Keratinocyte (primary cell): Measurements from ENCODE around the gene AGTRAP. TPM values are rescaled to one million over a fixed set of nuclear protein-coding genes. Genes with fewer than 3 reads are reported as not detected.

Source experiments
- DNase-seq: peaks from one replicate; pipeline ENCODE4 v3.0.0-alpha.2; 2011; ENCODE audit warnings: low read depth, missing footprints, low spot score
- FAIRE-seq: peaks from 2 replicates; lab custom pipeline; 2011; peaks lifted over from hg19 to GRCh38; lab: Jason Lieb, UNC
- H2AFZ ChIP-seq: 2 replicates; pipeline ENCODE4 v1.6.0; 2012; ENCODE audit warnings: low read length, control low read depth, inconsistent platforms; ENCODE audit not compliant: control insufficient read depth
- H3K27ac ChIP-seq: 2 replicates; pipeline ENCODE4 v1.5.1; 2011; ENCODE audit warnings: low read length; ENCODE audit not compliant: control insufficient read depth, insufficient read depth
- H3K27me3 ChIP-seq: 3 replicates; pipeline ENCODE4 v1.6.0; 2011; ENCODE audit warnings: low read length; ENCODE audit not compliant: control insufficient read depth, insufficient read depth; ENCODE audit errors: extremely low read depth
- H3K36me3 ChIP-seq, 2 experiments: 2 replicates in 1 of 2; 3 replicates in 1 of 2; pipeline ENCODE4 v1.5.1; 2011; ENCODE audit warnings: low read length in 2 of 2, mild to moderate bottlenecking in 1 of 2; ENCODE audit not compliant: control insufficient read depth in 2 of 2, insufficient read depth in 2 of 2; ENCODE audit errors: extremely low read depth in 1 of 2
- H3K4me1 ChIP-seq: 3 replicates; pipeline ENCODE4 v1.5.1; 2011; ENCODE audit warnings: low read length; ENCODE audit not compliant: control insufficient read depth, insufficient read depth; ENCODE audit errors: extremely low read depth
- H3K4me2 ChIP-seq: 3 replicates; pipeline ENCODE4 v1.6.0; 2011; ENCODE audit warnings: low read depth, low read length; ENCODE audit not compliant: control insufficient read depth, insufficient read depth; ENCODE audit errors: extremely low read depth
- H3K4me3 ChIP-seq, 3 experiments: fragments of 200-600 bp in 1 of 3; sonication (generic) in 1 of 3; 2 replicates in 2 of 3; 3 replicates in 1 of 3; pipeline ENCODE4 v1.5.1; 2011 to 2016; ENCODE audit warnings: low read length in 3 of 3, mild to moderate bottlenecking in 3 of 3, control low read depth in 2 of 3, inconsistent platforms in 1 of 3, low read depth in 1 of 3, mixed read lengths in 1 of 3, mixed run types in 1 of 3, moderate library complexity in 1 of 3; ENCODE audit not compliant: control insufficient read depth in 2 of 3, insufficient read depth in 2 of 3; ENCODE audit errors: extremely low read depth in 1 of 3
- H3K79me2 ChIP-seq: 2 replicates; pipeline ENCODE4 v1.6.0; 2012; ENCODE audit warnings: low read length; ENCODE audit not compliant: control insufficient read depth, insufficient read depth
- H3K9ac ChIP-seq: 3 replicates; pipeline ENCODE4 v1.6.0; 2011; ENCODE audit warnings: low read length; ENCODE audit not compliant: control insufficient read depth, insufficient read depth; ENCODE audit errors: extremely low read depth
- H3K9me1 ChIP-seq: 3 replicates; pipeline ENCODE4 v1.6.0; 2011; ENCODE audit warnings: low read length; ENCODE audit not compliant: control insufficient read depth, insufficient read depth; ENCODE audit errors: extremely low read depth
- H3K9me3 ChIP-seq: 2 replicates; pipeline ENCODE4 v1.5.1; 2012; ENCODE audit warnings: low read depth, low read length; ENCODE audit not compliant: control insufficient read depth
- H4K20me1 ChIP-seq: 3 replicates; pipeline ENCODE4 v1.6.0; 2011; ENCODE audit warnings: low read length; ENCODE audit not compliant: control insufficient read depth, insufficient read depth; ENCODE audit errors: extremely low read depth
- EZH2 ChIP-seq: IDR thresholded peaks from one replicate; pipeline ENCODE4 v1.6.1; 2012; ENCODE audit warnings: inconsistent platforms, mild to moderate bottlenecking, low read length, moderate library complexity
- dilution Hi-C: fragments of 300-500 bp; cut with MboI; formaldehyde crosslinking; loops from one replicate; pipeline ENCODE4 v1.7.0; 2020; ENCODE audit warnings: low sequenced_read_pairs; ENCODE audit not compliant: extremely low pct_ligation_motif_present
- polyA plus RNA-seq, 5 experiments: library from polyadenylated mRNA; depleted of rRNA in 3 of 5; stranded (reverse) in 3 of 5; stranded (forward) in 1 of 5; unstranded in 1 of 5; fragments of >200 nt; gene quantifications; 1 replicate in 1 of 5; 2 replicates in 3 of 5; 3 replicates in 1 of 5; pipeline versions ENCODE4 v1.2.1 to v1.2.3, GENCODE V29; 2011 to 2012; ENCODE audit warnings: missing spikeins in 2 of 5, low read depth in 1 of 5, low replicate concordance in 1 of 5
- TF ChIP-seq, protein P1 (sequence below), 3 experiments: IDR thresholded peaks in 1 of 3; conservative IDR thresholded peaks in 1 of 3; optimal IDR thresholded peaks in 1 of 3; 2 replicates in 2 of 3; 3 replicates in 1 of 3; pipeline versions ENCODE3 to v1.5.1; 2011; ENCODE audit warnings: low read length in 3 of 3, mild to moderate bottlenecking in 3 of 3, moderate library complexity in 2 of 3, control low read depth in 1 of 3, inconsistent platforms in 1 of 3; ENCODE audit not compliant: insufficient read depth in 2 of 3; ENCODE audit errors: extremely low read depth in 1 of 3

AGTRAP gene
- polyA plus RNA-seq, 1 donor (not counting 4 experiments of a cell fraction or from before 2014, with no cell fraction given): 36.7 TPM

- DNase-seq (no peak), FAIRE-seq (no peak)
- Histone ChIP-seq H3K9me1 (no peaks in the 10 kb centered on the region), H3K79me2 (no peaks in the 10 kb centered on the region), H3K27me3 (peaks cover 59% of the 10 kb centered on the region), H3K4me1 (peaks cover 14% of the 10 kb centered on the region), H2AFZ (no peak overlapping the region), H3K27ac (no peak overlapping the region), H3K9me3 (no peaks in the 10 kb centered on the region), H3K36me3 (no peaks in the 10 kb centered on the region), H3K4me3 (no peak overlapping the region), H3K4me2 (peak overlapping the region; percentile 48), H4K20me1 (no peaks in the 10 kb centered on the region), H3K9ac (no peak overlapping the region)
- TF ChIP-seq, protein P1, sequence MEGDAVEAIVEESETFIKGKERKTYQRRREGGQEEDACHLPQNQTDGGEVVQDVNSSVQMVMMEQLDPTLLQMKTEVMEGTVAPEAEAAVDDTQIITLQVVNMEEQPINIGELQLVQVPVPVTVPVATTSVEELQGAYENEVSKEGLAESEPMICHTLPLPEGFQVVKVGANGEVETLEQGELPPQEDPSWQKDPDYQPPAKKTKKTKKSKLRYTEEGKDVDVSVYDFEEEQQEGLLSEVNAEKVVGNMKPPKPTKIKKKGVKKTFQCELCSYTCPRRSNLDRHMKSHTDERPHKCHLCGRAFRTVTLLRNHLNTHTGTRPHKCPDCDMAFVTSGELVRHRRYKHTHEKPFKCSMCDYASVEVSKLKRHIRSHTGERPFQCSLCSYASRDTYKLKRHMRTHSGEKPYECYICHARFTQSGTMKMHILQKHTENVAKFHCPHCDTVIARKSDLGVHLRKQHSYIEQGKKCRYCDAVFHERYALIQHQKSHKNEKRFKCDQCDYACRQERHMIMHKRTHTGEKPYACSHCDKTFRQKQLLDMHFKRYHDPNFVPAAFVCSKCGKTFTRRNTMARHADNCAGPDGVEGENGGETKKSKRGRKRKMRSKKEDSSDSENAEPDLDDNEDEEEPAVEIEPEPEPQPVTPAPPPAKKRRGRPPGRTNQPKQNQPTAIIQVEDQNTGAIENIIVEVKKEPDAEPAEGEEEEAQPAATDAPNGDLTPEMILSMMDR (optimal IDR thresholded peaks at IDR 0.05 in 1 of 3, IDR thresholded peaks at IDR 0.05 in 1 of 3, conservative IDR thresholded peaks at IDR 0.05 in 1 of 3; ENCODE audit: extremely low read depth in 1 of 3, insufficient read depth in 2 of 3, low read length in 3 of 3): no peak
- peak; percentile 91 for TF ChIP-seq EZH2
- dilution Hi-C loops: no loop called here
Measured at GRCh38 chr1:11690397-11691301, 45.3 kb upstream of the AGTRAP start.

- H3K9ac ChIP-seq: no peak within 1 kb of the TSS
- peaks cover 55% of the 10 kb centered on the region for H3K27me3 ChIP-seq
- no peak for FAIRE-seq
Measured at GRCh38 chr1:11691302-11691914, 44.5 kb upstream of the AGTRAP start, which contains the start of gene DRAXIN. TSS of gene DRAXIN (plus strand) at chr1:11691710. CDS start at chr1:11706259, 14,549 bp downstream.

More at GRCh38 chr1:11691302-11691914, 44.5 kb upstream of the AGTRAP start, which contains the start of gene DRAXIN:
- no peaks in the 10 kb centered on the region for H3K9me1 ChIP-seq
- H3K4me2 ChIP-seq: peak within 1 kb of the TSS; percentile 48
- DNase-seq: no peak
- no peak within 1 kb of the TSS for H3K4me3 ChIP-seq
- H3K79me2 ChIP-seq: no peaks in the 10 kb centered on the region
- no peaks in the 10 kb centered on the region for H4K20me1 ChIP-seq
- peaks cover 14% of the 10 kb centered on the region for H3K4me1 ChIP-seq
- H3K36me3 ChIP-seq: no peaks in the 10 kb centered on the region
- TF ChIP-seq, protein P1 (optimal IDR thresholded peaks at IDR 0.05 in 1 of 3, IDR thresholded peaks at IDR 0.05 in 1 of 3, conservative IDR thresholded peaks at IDR 0.05 in 1 of 3; ENCODE audit: extremely low read depth in 1 of 3, insufficient read depth in 2 of 3, low read length in 3 of 3): no peak
- no peak for TF ChIP-seq EZH2
- no peak within 1 kb of the TSS for H2AFZ ChIP-seq
- no peak within 1 kb of the TSS for H3K27ac ChIP-seq
- no peaks in the 10 kb centered on the region for H3K9me3 ChIP-seq
- dilution Hi-C loops: no loop called here
